ENCODE measurements around the gene LRIG2.

- TF ChIP-seq UBTF (IDR thresholded peaks at IDR 0.05; ENCODE audit: borderline replicate concordance in 1 of 2, low read depth in 2 of 2, low read length in 2 of 2) = no peak
- no peak; the same call in 1 of the 2 replicates for TF ChIP-seq JUND (IDR thresholded peaks at IDR 0.05; ENCODE audit: borderline replicate concordance, low read depth, low read length)
- TF ChIP-seq JUND (tag; IDR thresholded peaks at IDR 0.05; ENCODE audit: borderline replicate concordance, low read depth, low read length) = no peak
- no peak for TF ChIP-seq ZNF274 (IDR thresholded peaks at IDR 0.05; ENCODE audit: borderline replicate concordance, low read depth, low read length)
- no peak for TF ChIP-seq REST (IDR thresholded peaks at IDR 0.05; ENCODE audit: borderline replicate concordance)
- TF ChIP-seq REST (CRISPR knock-in tag; IDR thresholded peaks at IDR 0.05; ENCODE audit: low read depth) = no peak
- no peak for TF ChIP-seq ZNF124 (CRISPR knock-in tag; IDR thresholded peaks at IDR 0.05)
- no peak for TF ChIP-seq ZNF407 (IDR thresholded peaks at IDR 0.05; ENCODE audit: low read depth)
- no peak for TF ChIP-seq RBM25 (IDR thresholded peaks at IDR 0.05; ENCODE audit: low read depth, low read length, severe bottlenecking)
Measured at GRCh38 chr1:113091988-113092594, 19.1 kb downstream of the LRIG2 start.
